ENCODE measurements around the gene FZD4. TPM values are rescaled to one million over a fixed set of nuclear protein-coding genes. Genes with fewer than 3 reads are reported as not detected.

FZD4 gene
- polyA plus RNA-seq (2012; ENCODE audit: insufficient read length, low read depth) = 4.8 TPM

GRCh38 chr11:86955361-86956120 lies at the start of gene FZD4:
Gene FZD4, minus strand, starts transcription at chr11:86955395. Its CDS starts 310 bp downstream, at chr11:86955085.
- TF ChIP-seq POLR2AphosphoS5 (IDR thresholded peaks at IDR 0.05; ENCODE audit: low read depth, low read length) = no peak; the same call in 1 of the 2 replicates
- TF ChIP-seq REST (IDR thresholded peaks at IDR 0.05; ENCODE audit: insufficient read depth in 1 of 2, low read depth in 2 of 2, low read length in 2 of 2) = no peak
- TF ChIP-seq FOXP2 (optimal IDR thresholded peaks at IDR 0.05; ENCODE audit: borderline replicate concordance, extremely low read depth, extremely low read length, insufficient read depth) = peak; percentile 38
- TF ChIP-seq SIN3A (IDR thresholded peaks at IDR 0.05; ENCODE audit: borderline replicate concordance, insufficient read depth, low read length) = no peak; the same call in 1 of the 2 replicates
- peak; percentile 84; the same call in 1 of the 2 replicates for TF ChIP-seq TAF1 (IDR thresholded peaks at IDR 0.05; ENCODE audit: borderline replicate concordance, insufficient read depth, low read length)

GRCh38 chr11:87002918-87003317 lies 47.7 kb upstream of the FZD4 start:
- TF ChIP-seq FOXP2 (optimal IDR thresholded peaks at IDR 0.05; ENCODE audit: borderline replicate concordance, extremely low read depth, extremely low read length, insufficient read depth) (no peak), TAF1 (IDR thresholded peaks at IDR 0.05; ENCODE audit: borderline replicate concordance, insufficient read depth, low read length) (no peak), POLR2AphosphoS5 (IDR thresholded peaks at IDR 0.05; ENCODE audit: low read depth, low read length) (no peak), REST (IDR thresholded peaks at IDR 0.05; ENCODE audit: insufficient read depth in 1 of 2, low read depth in 2 of 2, low read length in 2 of 2) (no peak), SIN3A (IDR thresholded peaks at IDR 0.05; ENCODE audit: borderline replicate concordance, insufficient read depth, low read length) (no peak)

- no peak for TF ChIP-seq TAF1 (IDR thresholded peaks at IDR 0.05; ENCODE audit: borderline replicate concordance, insufficient read depth, low read length)
- no peak for TF ChIP-seq REST (IDR thresholded peaks at IDR 0.05; ENCODE audit: insufficient read depth in 1 of 2, low read depth in 2 of 2, low read length in 2 of 2)
- no peak for TF ChIP-seq SIN3A (IDR thresholded peaks at IDR 0.05; ENCODE audit: borderline replicate concordance, insufficient read depth, low read length)
- TF ChIP-seq POLR2AphosphoS5 (IDR thresholded peaks at IDR 0.05; ENCODE audit: low read depth, low read length) = no peak
- TF ChIP-seq FOXP2 (optimal IDR thresholded peaks at IDR 0.05; ENCODE audit: borderline replicate concordance, extremely low read depth, extremely low read length, insufficient read depth) = no peak
Observed at GRCh38 chr11:86999859-87000753, 44.9 kb upstream of the FZD4 start.

- TF ChIP-seq FOXP2 (optimal IDR thresholded peaks at IDR 0.05; ENCODE audit: borderline replicate concordance, extremely low read depth, extremely low read length, insufficient read depth) (no peak), SIN3A (IDR thresholded peaks at IDR 0.05; ENCODE audit: borderline replicate concordance, insufficient read depth, low read length) (no peak), POLR2AphosphoS5 (IDR thresholded peaks at IDR 0.05; ENCODE audit: low read depth, low read length) (no peak), TAF1 (IDR thresholded peaks at IDR 0.05; ENCODE audit: borderline replicate concordance, insufficient read depth, low read length) (no peak), REST (IDR thresholded peaks at IDR 0.05; ENCODE audit: insufficient read depth in 1 of 2, low read depth in 2 of 2, low read length in 2 of 2) (no peak)
Observed at GRCh38 chr11:86999388-86999787, 44.2 kb upstream of the FZD4 start.
